Pons (tissue), 1 donor: ENCODE measurements around the gene VPS13D.
"Not testable (repeated sequence)": the region's sequence is repeated elsewhere in the genome, so short reads cannot be mapped to it uniquely, and the experiment has no call there.

Source experiments
- DNase-seq: peaks from one replicate; pipeline ENCODE4 v3.0.0-alpha.2; 2016; ENCODE audit warnings: low spot score

The VPS13D gene

DNA sequence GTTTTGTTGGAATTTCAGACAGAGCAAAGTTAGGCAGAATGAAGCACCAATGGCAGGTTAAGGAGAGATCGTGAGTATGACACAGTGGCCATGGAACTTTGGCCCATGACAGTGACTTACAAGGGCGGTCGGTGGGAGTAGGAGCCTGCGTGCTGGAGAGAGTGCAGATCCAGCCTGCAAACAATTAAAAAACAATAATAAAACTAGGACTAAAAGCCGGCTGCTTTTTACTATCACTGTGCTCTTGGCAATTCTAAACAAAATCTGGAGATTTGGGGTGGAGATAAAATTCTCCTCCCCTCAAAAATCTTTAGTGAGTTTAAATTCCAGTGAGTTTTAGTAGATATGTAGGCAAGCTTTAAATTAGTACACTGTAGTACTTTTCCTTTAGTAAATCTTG lies 291.3 kb downstream of the VPS13D start:
- no peak for DNase-seq

- not testable (repeated sequence) for DNase-seq
These were observed 292.9 kb downstream of the VPS13D start for GRCh38 chr1:12522780-12523179.

GRCh38 chr1:12524266-12524665 lies 294.4 kb downstream of the VPS13D start:
- DNase-seq: no peak

DNA sequence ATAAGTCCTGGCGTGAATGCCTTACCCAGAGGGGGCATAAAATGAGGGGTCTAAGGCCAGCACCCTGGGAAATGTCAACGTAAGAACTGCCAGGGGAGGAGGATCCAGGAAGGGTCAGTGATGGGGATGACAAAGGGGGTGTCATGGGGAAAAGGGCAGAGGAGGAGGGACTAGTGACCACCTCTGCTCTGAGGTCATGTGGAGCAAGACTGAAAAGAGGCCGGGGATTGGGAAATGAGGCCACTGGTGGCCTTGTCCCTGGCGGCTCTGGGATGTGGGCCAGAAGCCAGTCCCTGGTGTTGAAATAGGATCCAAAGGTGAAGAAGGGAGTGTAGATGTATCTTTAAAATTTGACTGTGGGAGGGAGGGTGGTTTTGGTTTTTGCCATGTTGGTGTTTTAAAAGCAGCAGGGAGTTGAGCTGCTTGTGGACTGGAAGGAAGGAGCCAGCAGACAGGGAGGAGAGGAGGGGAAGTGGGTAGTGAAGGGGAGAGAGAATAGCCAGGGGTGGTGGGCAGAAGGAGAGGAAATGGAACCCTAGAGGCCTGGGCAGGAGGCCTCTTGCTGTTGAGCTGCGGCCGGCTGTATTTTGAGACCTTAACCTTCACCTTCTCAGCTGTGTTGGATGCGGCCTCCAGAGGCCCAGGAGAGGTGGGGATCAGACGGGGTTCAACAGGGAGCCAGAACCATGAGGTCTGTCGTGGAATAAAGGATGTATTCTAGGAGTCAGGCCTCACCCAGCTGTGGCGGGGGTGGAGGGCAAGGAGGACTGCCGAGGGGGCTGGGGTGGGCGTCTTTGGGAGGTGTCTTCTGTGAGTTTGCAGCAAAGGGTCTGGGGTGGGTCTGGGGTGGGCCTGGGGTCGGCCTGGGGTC lies 295.7 kb downstream of the VPS13D start:
- no peak for DNase-seq

- no peak for DNase-seq
These were observed 297.7 kb downstream of the VPS13D start for GRCh38 chr1:12527564-12527963.

DNA sequence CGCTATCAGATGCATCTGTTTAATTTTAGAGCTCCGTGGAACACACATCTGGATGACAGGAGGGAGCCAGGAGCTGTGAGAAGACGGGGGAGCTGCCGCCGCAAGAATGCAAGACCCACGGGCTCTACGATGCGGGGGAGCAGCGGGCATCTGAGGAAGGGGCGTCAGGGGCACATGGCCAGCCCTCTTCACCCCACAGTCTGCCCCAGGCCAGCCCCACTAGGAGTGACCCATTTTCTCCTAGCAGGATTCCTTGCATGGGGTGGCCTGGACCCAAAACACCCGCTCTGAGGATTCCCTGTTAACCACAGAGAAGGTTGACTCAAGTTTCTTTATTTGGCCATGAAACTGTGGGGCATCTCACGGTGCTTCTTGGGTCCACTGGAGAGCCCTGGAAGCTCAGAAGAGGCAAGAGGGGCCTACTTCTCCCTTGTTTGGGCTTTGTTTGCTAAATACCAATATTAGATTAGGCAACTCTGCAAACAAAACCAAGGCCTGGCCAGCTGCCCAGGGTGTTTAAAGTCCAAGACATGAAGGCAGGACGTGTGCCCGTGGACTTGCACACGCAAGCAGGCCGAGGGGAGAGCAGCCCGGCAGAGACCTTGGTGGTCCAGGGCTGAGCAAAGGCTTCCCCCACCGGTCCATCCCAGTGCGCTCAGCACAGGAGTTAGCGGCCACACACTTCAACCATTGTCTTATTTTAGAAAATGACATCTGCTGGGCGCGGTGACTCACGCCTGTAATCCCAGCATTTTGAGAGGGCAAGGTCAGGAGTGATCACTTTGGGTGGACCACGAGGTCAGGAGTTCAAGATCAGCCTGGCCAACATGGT lies 298.4 kb downstream of the VPS13D start:
- DNase-seq: no peak

DNA sequence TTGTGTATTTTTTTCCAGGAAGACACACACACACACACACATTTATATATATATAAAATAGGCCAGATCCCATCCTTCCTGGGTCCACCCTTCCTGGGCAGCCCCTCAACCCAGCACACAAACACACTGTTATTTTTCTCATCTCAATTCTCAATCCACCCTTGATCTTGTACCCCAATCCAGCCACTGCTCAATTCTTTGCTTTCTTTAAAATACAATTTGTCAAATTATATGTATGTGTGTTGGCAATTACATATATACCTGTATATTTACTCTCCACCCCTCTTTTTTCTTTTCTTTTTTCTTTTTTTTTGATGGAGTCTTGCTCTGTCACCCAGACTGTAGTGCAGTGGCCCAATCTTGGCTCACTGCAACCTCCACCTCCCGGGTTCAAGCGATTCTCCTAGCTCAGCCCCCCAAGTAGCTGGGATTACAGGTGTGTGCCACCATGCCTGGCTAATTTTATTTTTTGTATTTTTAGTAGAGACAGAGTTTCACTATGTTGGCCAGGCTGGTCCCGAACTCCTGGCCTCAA lies 299.9 kb downstream of the VPS13D start:
- no peak for DNase-seq

DNA sequence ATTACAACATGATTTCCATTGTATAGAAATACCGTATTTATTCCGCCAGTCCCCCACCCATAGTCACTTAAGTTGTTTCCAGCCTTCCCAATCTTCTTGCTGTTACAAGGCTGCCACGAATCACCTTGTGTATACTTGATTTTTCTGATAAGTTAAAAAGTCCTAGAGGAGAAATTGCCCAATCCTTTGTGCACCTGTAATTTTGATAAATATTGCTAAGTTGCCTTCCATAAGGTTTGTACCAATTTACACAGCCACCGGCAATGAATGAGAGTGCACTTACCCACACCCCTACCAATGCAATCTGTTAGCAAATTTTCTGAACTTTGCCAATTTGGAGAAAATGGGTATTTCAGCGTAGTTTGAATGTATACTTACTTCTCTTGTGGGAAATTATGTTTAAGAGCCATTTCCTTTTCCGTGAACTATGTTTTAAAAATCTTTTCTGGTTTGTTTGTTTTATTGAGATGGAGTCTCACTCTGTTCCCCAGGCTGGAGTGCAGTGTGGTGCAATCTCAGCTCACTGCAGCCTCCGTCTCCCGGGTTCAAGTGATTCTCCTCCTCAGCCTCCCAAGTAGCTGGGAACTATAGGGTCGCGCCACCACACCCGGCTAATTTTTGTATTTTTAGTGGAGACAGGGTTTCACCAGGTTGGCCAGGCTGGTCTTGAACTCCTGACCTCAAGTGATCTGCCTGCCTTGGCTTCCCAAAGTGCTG lies 300.8 kb downstream of the VPS13D start:
- no peak for DNase-seq

- no peak for DNase-seq
These were observed 301.3 kb downstream of the VPS13D start for GRCh38 chr1:12531179-12531499.

DNA sequence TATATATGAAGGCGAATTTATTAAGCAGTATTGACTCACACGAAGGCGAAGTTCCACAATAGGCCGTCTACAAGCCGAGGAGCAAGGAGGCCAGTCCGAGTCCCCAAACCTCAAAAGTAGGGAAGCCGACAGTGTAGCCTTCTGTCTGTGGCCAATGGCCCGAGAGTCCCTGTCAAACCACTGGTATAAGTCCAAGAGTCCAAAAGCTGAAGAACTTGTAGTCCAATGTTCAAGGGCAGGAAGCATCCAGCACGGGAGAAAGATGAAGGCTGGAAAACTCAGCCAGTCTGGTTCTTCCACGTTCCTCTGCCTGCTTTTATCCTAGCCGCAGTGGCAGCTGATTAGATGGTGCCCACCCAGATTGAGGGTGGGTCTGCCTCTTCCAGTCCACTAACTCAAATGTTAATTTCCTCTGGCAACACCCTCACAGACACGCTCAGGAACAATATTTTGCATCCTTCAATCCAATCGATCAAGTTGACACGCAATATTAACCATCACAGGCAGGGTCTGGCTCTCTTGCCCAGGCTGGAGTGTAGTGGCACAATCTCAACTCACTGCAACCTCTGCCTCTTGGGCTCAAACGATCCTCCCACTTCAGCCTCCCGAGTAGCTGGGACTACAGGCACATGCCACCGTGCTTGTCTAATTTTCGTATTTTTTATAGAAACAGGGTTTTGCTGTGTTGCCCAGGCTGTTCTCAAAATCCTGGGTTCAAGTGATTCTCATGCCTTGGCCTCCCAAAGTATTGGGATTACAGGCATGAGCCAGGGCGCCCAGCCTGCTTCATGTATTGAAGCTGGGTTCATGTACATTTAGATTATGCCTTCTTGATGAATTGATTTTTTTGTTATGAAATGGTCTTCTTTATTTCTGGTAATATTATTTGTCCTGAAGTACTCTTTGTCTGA lies 302.8 kb downstream of the VPS13D start:
- DNase-seq: no peak

GRCh38 chr1:12536023-12536639 lies 306.3 kb downstream of the VPS13D start:
- DNase-seq: no peak

- DNase-seq: no peak
These were observed 307.5 kb downstream of the VPS13D start for GRCh38 chr1:12537294-12537693.

- no peak for DNase-seq
These were observed 308.2 kb downstream of the VPS13D start for GRCh38 chr1:12537906-12538461.

DNA sequence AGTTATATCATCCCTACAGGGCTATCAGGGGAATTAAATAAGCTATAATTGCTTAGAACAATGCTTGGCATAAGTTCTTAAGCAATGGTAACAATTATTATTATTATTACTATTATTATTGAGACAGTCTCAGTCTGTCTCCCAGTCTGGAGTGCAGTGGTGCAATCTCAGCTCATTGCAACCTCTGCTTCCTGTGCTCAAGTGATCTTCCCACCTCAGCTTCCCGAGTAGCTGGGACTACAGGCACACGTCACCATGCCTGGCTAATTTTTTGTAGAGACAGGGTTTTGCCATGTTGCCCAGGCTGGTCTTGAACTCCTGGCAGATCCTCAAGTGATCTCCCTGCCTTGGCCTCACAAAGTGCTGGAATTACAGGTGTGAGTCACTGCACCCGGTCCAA lies 308.7 kb downstream of the VPS13D start:
- DNase-seq: not testable (repeated sequence)

DNA sequence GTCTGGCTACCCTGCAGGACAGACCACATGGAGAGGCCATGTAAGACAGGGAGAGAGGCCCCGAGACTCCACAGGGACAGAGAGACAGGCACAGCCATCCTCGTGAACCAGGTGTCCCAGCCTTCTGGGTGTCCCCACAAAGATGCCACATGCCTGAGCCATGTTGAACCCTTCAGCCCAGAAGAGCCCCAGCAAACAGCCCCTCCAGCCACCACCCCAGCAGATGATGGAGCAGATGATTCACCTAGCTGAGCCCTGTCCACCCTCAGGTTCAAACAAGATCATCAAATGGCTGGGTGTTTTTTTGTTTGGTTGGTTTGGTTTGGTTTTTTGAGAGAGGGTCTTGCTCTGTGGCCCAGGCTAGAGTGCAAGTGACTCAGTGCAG lies 309.5 kb downstream of the VPS13D start:
- no peak for DNase-seq

- no peak for DNase-seq
These were observed 310.1 kb downstream of the VPS13D start for GRCh38 chr1:12539705-12540579.

DNA sequence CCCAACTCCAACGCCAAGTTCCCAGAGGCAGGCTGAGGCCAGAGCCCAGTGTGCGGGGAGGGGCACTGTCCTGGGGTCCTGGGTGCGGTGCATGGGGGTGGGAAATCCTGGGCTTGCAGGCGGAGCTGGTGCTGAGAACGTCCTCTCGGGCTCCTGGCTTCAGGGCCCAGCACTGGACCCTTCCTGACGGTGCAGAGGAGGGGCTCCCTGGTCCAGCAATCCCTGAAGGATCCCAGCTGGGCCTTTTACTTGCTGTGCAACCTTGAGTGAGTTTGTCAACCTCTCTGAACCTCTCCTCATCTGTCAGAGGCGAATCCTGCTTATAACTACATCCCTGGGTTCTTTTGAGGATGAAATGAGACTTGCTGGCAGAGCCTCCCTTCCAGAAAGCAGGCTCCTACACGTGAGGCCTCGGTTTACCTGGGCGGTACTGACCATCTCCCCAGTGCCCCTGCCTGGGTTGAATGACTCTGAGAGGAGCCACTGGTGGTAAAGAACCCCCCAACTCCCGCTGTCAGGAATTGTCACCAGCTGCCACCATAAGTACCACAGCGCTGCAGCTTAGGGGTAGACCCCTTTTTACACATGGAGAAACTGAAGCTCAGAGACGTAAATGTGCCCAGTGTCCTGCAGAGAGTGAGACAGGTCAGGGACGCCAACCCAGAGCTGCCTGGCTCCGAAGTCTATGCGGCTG lies 310.9 kb downstream of the VPS13D start:
- no peak for DNase-seq

- no peak for DNase-seq
These were observed 311.7 kb downstream of the VPS13D start for GRCh38 chr1:12541274-12542137.
